NCI-H748 treated with DMSO at 0.1 percent for 48 hours (cell line): Measurements from ENCODE around the gene CCDC184.
"Not testable (repeated sequence)": the region's sequence is repeated elsewhere in the genome, so short reads cannot be mapped to it uniquely, and the experiment has no call there.

Experiments used
- DNase-seq: peaks from one replicate; lab custom pipeline; 2025; lab: John Stamatoyannopoulos, UW

CCDC184 gene

GRCh38 chr12:48183091-48183875 is at the start of gene CCDC184:
Gene CCDC184, plus strand, starts transcription at chr12:48183644. Its CDS starts 479 bp downstream, at chr12:48184123.
- DNase-seq: peak; percentile 80

- DNase-seq: no peak
Measured at GRCh38 chr12:48135027-48135426, 48.4 kb upstream of the CCDC184 start.

- no peak for DNase-seq
Measured at GRCh38 chr12:48142818-48143674, 40.4 kb upstream of the CCDC184 start.

- DNase-seq: no peak
Measured at GRCh38 chr12:48143898-48144297, 39.5 kb upstream of the CCDC184 start.

GRCh38 chr12:48145981-48146380 is 37.5 kb upstream of the CCDC184 start:
- no peak for DNase-seq

- DNase-seq: no peak
Measured at GRCh38 chr12:48151103-48151771, 32.2 kb upstream of the CCDC184 start.

- not testable (repeated sequence) for DNase-seq
Measured at GRCh38 chr12:48155786-48156185, 27.7 kb upstream of the CCDC184 start.

GRCh38 chr12:48156652-48157017 is 26.8 kb upstream of the CCDC184 start:
- DNase-seq: no peak

GRCh38 chr12:48157018-48157888 is 26.2 kb upstream of the CCDC184 start, which contains the start of gene ASB8:
Gene ASB8, minus strand, starts transcription at chr12:48157515. Its CDS starts 4,019 bp downstream, at chr12:48153496.
- DNase-seq: peak; percentile 97

GRCh38 chr12:48157889-48158370 is 25.5 kb upstream of the CCDC184 start:
- DNase-seq: no peak

- DNase-seq: no peak
Measured at GRCh38 chr12:48160046-48160445, 23.4 kb upstream of the CCDC184 start.

- DNase-seq: no peak
Measured at GRCh38 chr12:48160807-48161206, 22.6 kb upstream of the CCDC184 start.

GRCh38 chr12:48163150-48163747 is 20.2 kb upstream of the CCDC184 start:
- no peak for DNase-seq

- DNase-seq: no peak
Measured at GRCh38 chr12:48164451-48164850, 19.0 kb upstream of the CCDC184 start.

GRCh38 chr12:48165089-48165981 is 18.1 kb upstream of the CCDC184 start:
- DNase-seq: peak; percentile 34

- DNase-seq: no peak
Measured at GRCh38 chr12:48169011-48169410, 14.4 kb upstream of the CCDC184 start.

GRCh38 chr12:48175613-48176416 is 7.6 kb upstream of the CCDC184 start:
- no peak for DNase-seq

- no peak for DNase-seq
Measured at GRCh38 chr12:48176417-48176751, 7.1 kb upstream of the CCDC184 start.

GRCh38 chr12:48177982-48178381 is 5.5 kb upstream of the CCDC184 start:
- DNase-seq: no peak
